AG04450 (cell line): ENCODE measurements around the gene OR51A7. TPM values are rescaled to one million over a fixed set of nuclear protein-coding genes. Genes with fewer than 3 reads are reported as not detected.
"Not testable (repeated sequence)": the region's sequence is repeated elsewhere in the genome, so short reads cannot be mapped to it uniquely, and the experiment has no call there.

ENCODE experiments used
- CTCF ChIA-PET: fragments of 300-600, 350-600 bp; formaldehyde crosslinking; extraction: SDS; loops from one replicate; lab custom pipeline; 2022; ENCODE audit warnings: antibody characterized with exemption, inconsistent platforms; lab: Charles Lee
- POLR2A ChIA-PET: fragments of 350-600 bp; formaldehyde crosslinking; extraction: SDS; loops from one replicate; lab custom pipeline; 2021; ENCODE audit warnings: antibody characterized with exemption, inconsistent platforms; lab: Yijun Ruan, JAX
- DNase-seq: peaks from one replicate; pipeline ENCODE4 v3.0.0-alpha.2; 2011; ENCODE audit warnings: low read depth, low spot score
- H3K27ac ChIP-seq: one replicate; pipeline ENCODE4 v1.5.1; 2012; ENCODE audit warnings: low read depth, low read length, control low read depth
- H3K27me3 ChIP-seq: one replicate; pipeline ENCODE4 v1.6.0; 2012; ENCODE audit warnings: low read length; ENCODE audit not compliant: control insufficient read depth, insufficient read depth
- H3K4me3 ChIP-seq: 2 replicates; pipeline ENCODE4 v1.5.1; 2011; ENCODE audit warnings: mild to moderate bottlenecking, low read depth, low read length, control low read depth
- H3K9me3 ChIP-seq: 2 replicates; pipeline ENCODE4 v1.5.1; 2012; ENCODE audit warnings: low read length; ENCODE audit not compliant: control insufficient read depth, insufficient read depth
- polyA minus RNA-seq: library from RNA; depleted of rRNA, polyadenylated mRNA; stranded (reverse); fragments of >200 nt; gene quantifications from 2 replicates; pipeline ENCODE4 v1.2.3, GENCODE V29; 2011; rRNA and poly(A)+ RNA removed
- polyA plus RNA-seq: library from polyadenylated mRNA; depleted of rRNA; stranded (reverse); fragments of >200 nt; gene quantifications from 2 replicates; pipeline ENCODE4 v1.2.3, GENCODE V29; 2011; rRNA removed
- TF ChIP-seq, protein P1 (sequence below): IDR thresholded peaks from 2 replicates; pipeline ENCODE4 v1.5.1; 2011; ENCODE audit warnings: low read depth, low read length, control low read depth, inconsistent platforms

The OR51A7 gene, protein sequence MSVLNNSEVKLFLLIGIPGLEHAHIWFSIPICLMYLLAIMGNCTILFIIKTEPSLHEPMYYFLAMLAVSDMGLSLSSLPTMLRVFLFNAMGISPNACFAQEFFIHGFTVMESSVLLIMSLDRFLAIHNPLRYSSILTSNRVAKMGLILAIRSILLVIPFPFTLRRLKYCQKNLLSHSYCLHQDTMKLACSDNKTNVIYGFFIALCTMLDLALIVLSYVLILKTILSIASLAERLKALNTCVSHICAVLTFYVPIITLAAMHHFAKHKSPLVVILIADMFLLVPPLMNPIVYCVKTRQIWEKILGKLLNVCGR
- polyA plus RNA-seq (not detected in 2 replicates), polyA minus RNA-seq (0.30 TPM in 1 of 2 replicates, not detected in the other)

DNA sequence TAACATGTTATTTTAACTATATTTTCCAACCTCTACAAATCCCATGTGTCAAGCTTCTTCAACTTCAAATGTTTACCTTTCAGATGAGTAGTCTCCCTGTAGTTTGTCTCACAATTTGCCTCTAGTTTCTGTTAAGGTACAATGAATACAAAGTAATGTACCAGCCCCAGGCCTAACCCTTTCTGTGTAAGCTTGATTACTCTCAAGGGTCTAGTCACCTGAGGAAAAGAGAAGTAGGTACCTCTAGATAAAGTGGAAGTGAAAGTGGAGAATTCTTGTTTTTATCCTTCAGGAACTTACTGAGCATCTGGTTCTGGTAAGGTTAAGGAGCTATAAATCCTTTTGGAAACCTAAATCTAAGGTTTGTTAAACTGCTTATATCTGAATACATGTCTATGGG, at the start of gene OR51A7:
TSS of gene OR51A7 (plus strand) at position 300 of the 400 bp plus-strand sequence. CDS start 3,587 bp downstream, outside the sequence.
- Histone ChIP-seq H3K27ac (no peak within 1 kb of the TSS), H3K27me3 (no peaks in the 10 kb centered on the region), H3K9me3 (no peaks in the 10 kb centered on the region), H3K4me3 (no peak within 1 kb of the TSS)
- no peak for DNase-seq
- POLR2A ChIA-PET = no interaction called here
- CTCF ChIA-PET = no interaction called here
- TF ChIP-seq, protein P1, sequence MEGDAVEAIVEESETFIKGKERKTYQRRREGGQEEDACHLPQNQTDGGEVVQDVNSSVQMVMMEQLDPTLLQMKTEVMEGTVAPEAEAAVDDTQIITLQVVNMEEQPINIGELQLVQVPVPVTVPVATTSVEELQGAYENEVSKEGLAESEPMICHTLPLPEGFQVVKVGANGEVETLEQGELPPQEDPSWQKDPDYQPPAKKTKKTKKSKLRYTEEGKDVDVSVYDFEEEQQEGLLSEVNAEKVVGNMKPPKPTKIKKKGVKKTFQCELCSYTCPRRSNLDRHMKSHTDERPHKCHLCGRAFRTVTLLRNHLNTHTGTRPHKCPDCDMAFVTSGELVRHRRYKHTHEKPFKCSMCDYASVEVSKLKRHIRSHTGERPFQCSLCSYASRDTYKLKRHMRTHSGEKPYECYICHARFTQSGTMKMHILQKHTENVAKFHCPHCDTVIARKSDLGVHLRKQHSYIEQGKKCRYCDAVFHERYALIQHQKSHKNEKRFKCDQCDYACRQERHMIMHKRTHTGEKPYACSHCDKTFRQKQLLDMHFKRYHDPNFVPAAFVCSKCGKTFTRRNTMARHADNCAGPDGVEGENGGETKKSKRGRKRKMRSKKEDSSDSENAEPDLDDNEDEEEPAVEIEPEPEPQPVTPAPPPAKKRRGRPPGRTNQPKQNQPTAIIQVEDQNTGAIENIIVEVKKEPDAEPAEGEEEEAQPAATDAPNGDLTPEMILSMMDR = no peak

DNA sequence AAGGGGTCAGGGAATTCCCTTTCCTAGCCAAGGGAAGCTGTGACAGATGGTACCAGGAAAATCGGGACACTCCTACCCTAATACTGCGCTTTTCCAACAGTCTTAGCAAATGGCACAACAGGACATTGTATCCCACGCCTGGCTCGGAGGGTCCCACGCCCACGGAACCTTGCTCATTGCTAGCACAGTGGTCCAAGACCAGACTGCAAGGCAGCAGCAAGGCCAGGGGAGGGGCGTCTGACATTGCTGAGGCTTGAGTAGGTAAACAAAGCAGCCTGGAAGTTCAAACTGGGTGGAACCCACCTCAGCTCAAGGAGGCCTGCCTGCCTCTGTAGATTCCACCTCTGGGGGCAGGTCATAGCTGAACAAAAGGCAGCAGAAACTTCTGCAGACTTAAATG, 49.3 kb upstream of the OR51A7 start:
- POLR2A ChIA-PET, DNase-seq, H3K27ac ChIP-seq, H3K27me3 ChIP-seq, H3K9me3 ChIP-seq, H3K4me3 ChIP-seq: not testable (repeated sequence)
- CTCF ChIA-PET = interaction anchor here (1.2 kb wide), 1 partner anchor 28 kb away, joined by 4 read pairs; no protein-coding TSS in a partner anchor

DNA sequence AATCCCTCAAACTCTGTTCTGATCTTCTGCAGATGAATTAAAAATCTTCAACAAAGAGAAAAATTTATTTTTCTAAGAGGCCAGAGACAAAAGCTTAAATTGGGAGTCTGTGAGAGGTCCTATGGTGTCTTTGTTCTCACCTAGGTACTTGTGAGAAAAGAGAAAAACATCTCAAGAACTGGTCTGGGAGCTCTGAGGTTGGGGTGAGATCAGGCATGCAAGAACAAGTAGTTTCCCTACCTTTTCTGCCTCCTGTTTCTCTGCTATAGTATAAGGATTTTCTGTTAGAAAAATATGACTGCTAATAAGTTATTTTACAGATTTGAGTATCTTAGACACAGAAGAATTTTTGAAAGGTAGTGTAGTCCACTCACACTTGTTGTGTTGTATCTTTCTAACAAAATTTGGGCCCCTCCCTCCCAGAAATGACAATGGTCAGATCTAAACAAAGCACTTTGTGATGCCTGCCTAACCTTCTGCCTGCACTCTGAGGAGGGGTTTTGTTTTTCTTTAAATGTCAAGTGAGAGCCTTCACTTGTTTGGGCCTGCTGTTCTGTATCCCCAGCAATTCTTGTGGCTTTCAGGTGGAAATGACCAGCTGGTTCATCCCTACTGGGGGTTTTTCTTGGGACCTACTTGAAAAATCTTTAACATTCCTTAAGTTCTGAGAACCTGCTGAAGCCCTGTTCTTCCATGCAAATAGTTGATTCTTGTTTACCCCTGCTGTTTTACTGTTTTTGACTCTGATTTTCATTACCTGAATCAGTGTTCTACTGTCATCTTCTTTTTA, 40.9 kb upstream of the OR51A7 start:
- Histone ChIP-seq H3K9me3 (no peaks in the 10 kb centered on the region), H3K27me3 (no peaks in the 10 kb centered on the region), H3K27ac (no peak overlapping the region), H3K4me3 (no peak overlapping the region)
- TF ChIP-seq, protein P1 = no peak
- DNase-seq = no peak
- ChIA-PET CTCF (no interaction called here), POLR2A (no interaction called here)

DNA sequence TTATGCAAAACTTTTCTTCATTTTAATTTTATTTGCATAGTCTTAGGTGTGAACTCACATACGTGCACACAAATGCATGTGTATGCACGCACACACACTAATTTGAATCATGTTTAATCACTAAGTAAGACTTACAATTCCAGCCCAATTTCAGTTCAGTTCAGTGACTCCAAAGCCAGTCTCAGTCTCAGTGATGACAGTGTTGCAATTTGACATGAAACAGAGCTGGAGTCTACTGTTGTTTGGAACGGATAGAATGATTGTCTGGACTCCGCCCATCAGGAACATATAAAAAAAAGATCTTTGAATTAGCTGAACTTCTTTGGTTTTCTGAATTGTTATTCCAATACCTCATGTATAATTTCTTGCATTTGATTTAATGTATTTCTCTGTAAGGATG, 39.7 kb upstream of the OR51A7 start:
- Histone ChIP-seq H3K27me3 (no peaks in the 10 kb centered on the region), H3K9me3 (no peaks in the 10 kb centered on the region), H3K27ac (no peak overlapping the region), H3K4me3 (no peak overlapping the region)
- CTCF ChIA-PET = no interaction called here
- DNase-seq = no peak
- TF ChIP-seq, protein P1 = no peak
- POLR2A ChIA-PET = no interaction called here

DNA sequence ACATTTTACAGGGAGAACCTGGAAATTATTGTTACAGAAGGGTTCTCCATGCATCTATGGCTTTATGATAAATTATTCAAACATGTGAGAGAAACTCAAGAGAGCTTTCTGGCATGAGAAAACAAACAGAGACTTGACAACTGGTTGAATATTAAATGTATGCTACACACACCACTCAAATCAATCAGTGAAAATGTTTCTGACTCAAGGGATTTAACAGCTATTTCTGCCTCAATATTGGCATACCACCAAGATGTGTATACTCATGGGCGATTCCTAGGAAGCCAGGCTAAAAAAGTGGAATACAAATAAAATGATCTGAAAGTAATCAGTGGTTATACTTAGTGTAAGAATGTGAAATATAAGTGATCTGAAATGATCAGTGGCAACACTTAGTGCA, 37.7 kb upstream of the OR51A7 start:
- Histone ChIP-seq H3K27me3 (no peaks in the 10 kb centered on the region), H3K27ac (no peak overlapping the region), H3K4me3 (no peak overlapping the region), H3K9me3 (no peaks in the 10 kb centered on the region)
- TF ChIP-seq, protein P1 = no peak
- CTCF ChIA-PET = no interaction called here
- POLR2A ChIA-PET = no interaction called here
- no peak for DNase-seq
